WI38 (cell line): ENCODE data around the gene TPRG1L.

Experiments used
- H3K4me3 ChIP-seq: 2 replicates; pipeline ENCODE4 v1.5.1; 2011; ENCODE audit warnings: low read depth, mild to moderate bottlenecking, control low read depth, low read length
- CTCF ChIP-seq: IDR thresholded peaks from 2 replicates; pipeline ENCODE4 v1.5.1; 2012; ENCODE audit warnings: low read depth, mild to moderate bottlenecking, control low read depth, low read length

The TPRG1L gene

GRCh38 chr1:3657096-3657475, 32.3 kb downstream of the TPRG1L start:
- no peak overlapping the region for H3K4me3 ChIP-seq

GRCh38 chr1:3657578-3658230, 32.9 kb downstream of the TPRG1L start:
- no peak for TF ChIP-seq CTCF
- H3K4me3 ChIP-seq = no peak overlapping the region

More at GRCh38 chr1:3657096-3657475, 32.3 kb downstream of the TPRG1L start:
- no peak for TF ChIP-seq CTCF

GRCh38 chr1:3658231-3658615, 33.4 kb downstream of the TPRG1L start:
- H3K4me3 ChIP-seq = no peak overlapping the region
- no peak for TF ChIP-seq CTCF

DNA sequence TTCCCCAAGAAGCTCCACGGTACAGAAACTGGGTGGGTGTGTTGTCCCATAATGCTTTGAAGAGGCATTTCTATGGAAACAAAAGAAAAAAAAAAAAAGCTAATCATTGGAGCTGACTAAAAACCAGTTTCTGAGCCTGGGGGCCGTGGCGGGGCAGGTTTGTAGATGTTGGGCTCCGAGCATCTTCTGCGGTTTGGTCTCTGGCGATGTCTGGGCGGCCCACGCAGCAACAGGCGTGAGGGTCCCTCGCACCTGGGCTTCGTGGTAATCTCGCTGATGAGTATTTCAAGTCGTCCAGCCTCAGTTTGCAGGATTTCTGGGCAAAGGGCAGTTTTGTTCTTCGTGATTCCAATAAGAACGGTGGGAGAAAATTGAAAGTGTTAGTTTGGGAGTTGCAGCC, 34.3 kb downstream of the TPRG1L start:
- no peak overlapping the region for H3K4me3 ChIP-seq
- TF ChIP-seq CTCF = no peak

DNA sequence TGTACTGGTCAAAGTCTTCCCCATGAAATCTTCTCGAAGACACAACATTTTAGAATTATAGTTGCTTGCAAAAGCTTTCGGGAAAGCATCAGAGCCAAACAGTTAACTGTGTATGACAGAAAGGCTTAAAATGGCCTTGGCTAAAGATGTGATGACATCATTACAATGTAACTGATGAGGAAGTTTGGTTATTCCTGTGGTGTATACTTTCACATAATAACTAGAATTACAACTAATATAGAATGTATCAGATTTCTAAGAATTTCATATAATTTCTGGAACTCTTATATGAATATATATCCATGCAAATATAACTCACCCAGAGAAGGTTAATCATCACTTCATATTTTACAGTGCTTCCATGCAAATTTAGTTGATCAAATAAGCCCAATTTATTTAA, 35.9 kb downstream of the TPRG1L start:
- H3K4me3 ChIP-seq = no peak overlapping the region
- no peak for TF ChIP-seq CTCF

- no peak for TF ChIP-seq CTCF
- no peak overlapping the region for H3K4me3 ChIP-seq
Observed at GRCh38 chr1:3661631-3662030, 36.8 kb downstream of the TPRG1L start.

DNA sequence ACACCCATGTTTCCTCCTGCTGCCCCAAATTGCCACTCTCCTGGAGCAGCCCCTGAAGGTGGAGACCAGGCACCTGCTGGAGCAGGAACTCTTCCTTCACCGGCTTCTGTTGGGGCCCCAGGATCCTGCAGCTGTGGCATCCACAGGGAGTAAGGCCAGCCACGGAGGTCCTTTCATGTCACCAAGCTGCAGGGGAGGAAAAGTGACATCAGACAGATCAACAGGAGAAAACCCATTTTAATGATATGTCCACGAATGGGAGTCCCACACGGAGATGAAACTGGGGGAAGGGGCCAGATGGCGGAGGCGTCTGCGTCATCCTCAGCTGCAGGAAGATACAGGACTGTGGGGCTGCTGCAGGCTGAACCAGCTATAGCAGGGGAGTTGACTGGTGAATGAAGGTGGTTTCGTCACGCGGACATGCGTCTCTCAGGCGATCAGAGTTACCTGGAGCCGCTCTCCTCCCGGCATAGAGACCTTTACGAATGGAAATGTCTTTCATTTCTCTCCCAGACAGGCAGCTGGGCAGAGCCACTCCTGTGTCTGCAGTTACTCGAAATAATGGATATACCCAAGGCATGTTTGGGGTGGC, 37.4 kb downstream of the TPRG1L start:
- H3K4me3 ChIP-seq = no peak overlapping the region
- no peak for TF ChIP-seq CTCF
